ENCODE measurements around the gene NTF4. TPM values are rescaled to one million over a fixed set of nuclear protein-coding genes. Genes with fewer than 3 reads are reported as not detected.
A peak's percentile ranks its signal among the peaks of the same experiment; 100 is the strongest.

Gene NTF4
- total RNA-seq, 3 donors from 2014 or later (not counting 1 experiment from before 2014, with no cell fraction given), result not detected

- no peak overlapping the region for H3K27ac Mint-ChIP-seq
- H3K27me3 Mint-ChIP-seq (ENCODE audit: low read depth in 2 of 2), result no peaks in the 10 kb centered on the region
- Histone ChIP-seq H3K27me3 (ENCODE audit: control insufficient read depth, insufficient read depth, low read length) (no peaks in the 10 kb centered on the region), H3K4me3 (ENCODE audit: low read length) (no peak overlapping the region), H3K9me3 (ENCODE audit: control insufficient read depth, insufficient read depth, low read length) (no peaks in the 10 kb centered on the region), H3K36me3 (ENCODE audit: control insufficient read depth, insufficient read depth, low read length) (peaks cover 45% of the 10 kb centered on the region), H3K4me1 (ENCODE audit: control insufficient read depth, insufficient read depth, low read length) (no peaks in the 10 kb centered on the region), H3K27ac (ENCODE audit: low read length) (no peak overlapping the region)
- 98% methylated on average over 93 of the region's 93 CpGs for WGBS (ENCODE audit: insufficient coverage)
- no peak overlapping the region for H3K4me3 Mint-ChIP-seq
- peaks cover 11% of the 10 kb centered on the region for H3K36me3 Mint-ChIP-seq
- TF ChIP-seq CTCF (IDR thresholded peaks at IDR 0.05), result no peak
- no peaks in the 10 kb centered on the region for H3K9me3 Mint-ChIP-seq
- H3K4me1 Mint-ChIP-seq, result peaks cover 12 to 24% of the 10 kb centered on the region in 2 donors
- no peak for DNase-seq
- intact Hi-C loops (cut with micrococcal nuclease), result no loop called here
- ATAC-seq, result peak in 1 of 3 donors; percentile 9
These were observed 43.2 kb upstream of the NTF4 start for GRCh38 chr19:49107625-49108459.

- H3K36me3 Mint-ChIP-seq, result peaks cover 11% of the 10 kb centered on the region
- peak overlapping the region; percentile 48 to 65 for H3K27ac Mint-ChIP-seq
- Histone ChIP-seq H3K27ac (ENCODE audit: low read length) (no peak overlapping the region), H3K4me3 (ENCODE audit: low read length) (no peak overlapping the region), H3K27me3 (ENCODE audit: control insufficient read depth, insufficient read depth, low read length) (no peaks in the 10 kb centered on the region), H3K4me1 (ENCODE audit: control insufficient read depth, insufficient read depth, low read length) (no peaks in the 10 kb centered on the region), H3K9me3 (ENCODE audit: control insufficient read depth, insufficient read depth, low read length) (no peaks in the 10 kb centered on the region), H3K36me3 (ENCODE audit: control insufficient read depth, insufficient read depth, low read length) (peaks cover 54% of the 10 kb centered on the region)
- no peaks in the 10 kb centered on the region for H3K9me3 Mint-ChIP-seq
- peak; percentile 77 for TF ChIP-seq CTCF (IDR thresholded peaks at IDR 0.05)
- peak; percentile 52 to 84 for DNase-seq
- WGBS (ENCODE audit: insufficient coverage), result 77% methylated on average over 12 of the region's 12 CpGs
- H3K4me3 Mint-ChIP-seq, result peak overlapping the region; percentile 19
- H3K4me1 Mint-ChIP-seq, result peaks cover 12 to 24% of the 10 kb centered on the region in 2 donors
- H3K27me3 Mint-ChIP-seq (ENCODE audit: low read depth in 2 of 2), result no peaks in the 10 kb centered on the region
- peak; percentile 67 to 81 (median 69) for ATAC-seq
- intact Hi-C loops (cut with micrococcal nuclease), result no loop called here
These were observed 42.1 kb upstream of the NTF4 start for GRCh38 chr19:49106648-49107135.

GRCh38 chr19:49104229-49104864 is 39.7 kb upstream of the NTF4 start:
- no peaks in the 10 kb centered on the region for H3K4me1 ChIP-seq (ENCODE audit: control insufficient read depth, insufficient read depth, low read length)
- no peaks in the 10 kb centered on the region for H3K9me3 Mint-ChIP-seq
- H3K36me3 Mint-ChIP-seq, result peaks cover 11% of the 10 kb centered on the region
- H3K27ac Mint-ChIP-seq, result no peak overlapping the region
- H3K36me3 ChIP-seq (ENCODE audit: control insufficient read depth, insufficient read depth, low read length), result peaks cover 69% of the 10 kb centered on the region
- WGBS (ENCODE audit: insufficient coverage), result 77% methylated on average over 30 of the region's 30 CpGs
- no peaks in the 10 kb centered on the region for H3K27me3 ChIP-seq (ENCODE audit: control insufficient read depth, insufficient read depth, low read length)
- no peak overlapping the region for H3K27ac ChIP-seq (ENCODE audit: low read length)
- H3K27me3 Mint-ChIP-seq (ENCODE audit: low read depth in 2 of 2), result no peaks in the 10 kb centered on the region
- H3K9me3 ChIP-seq (ENCODE audit: control insufficient read depth, insufficient read depth, low read length), result no peaks in the 10 kb centered on the region
- H3K4me1 Mint-ChIP-seq, result peaks cover 12 to 34% of the 10 kb centered on the region in 2 donors
- H3K4me3 Mint-ChIP-seq, result no peak overlapping the region
- TF ChIP-seq CTCF (IDR thresholded peaks at IDR 0.05), result no peak
- ATAC-seq, result no peak
- intact Hi-C loops (cut with micrococcal nuclease), result no loop called here
- H3K4me3 ChIP-seq (ENCODE audit: low read length), result no peak overlapping the region
- DNase-seq, result no peak

Measured in natural killer cell (primary cell).